Subcutaneous adipose tissue (tissue), 4 donors: ENCODE results near the gene BRSK2. TPM values are rescaled to one million over a fixed set of nuclear protein-coding genes. Genes with fewer than 3 reads are reported as not detected.

ENCODE experiments used
- CTCF ChIP-seq: fragments of 450-650 bp; IDR thresholded peaks from one replicate; pipeline ENCODE4 v1.5.1; 2016; ENCODE audit warnings: low read depth, mild to moderate bottlenecking, control low read depth, antibody characterized with exemption, moderate library complexity
- total RNA-seq, 4 donors: library from RNA; depleted of rRNA; stranded (reverse); fragments of >200 nt; gene quantifications; one replicate each; pipeline ENCODE4 v1.1.0, GENCODE V29; 2016

BRSK2 gene
- total RNA-seq, 4 donors from 2014 or later = 0.22 to 0.49 TPM; not detected in 2

- no peak for TF ChIP-seq CTCF
These were observed 98.9 kb downstream of the BRSK2 start for GRCh38 chr11:1488575-1489180.

- no peak for TF ChIP-seq CTCF
These were observed 100.9 kb downstream of the BRSK2 start for GRCh38 chr11:1490651-1491050.

- TF ChIP-seq CTCF = no peak
These were observed 101.6 kb downstream of the BRSK2 start for GRCh38 chr11:1491379-1491778.

- no peak for TF ChIP-seq CTCF
These were observed 104.0 kb downstream of the BRSK2 start for GRCh38 chr11:1493650-1494244.

- TF ChIP-seq CTCF = no peak
These were observed 104.9 kb downstream of the BRSK2 start for GRCh38 chr11:1494650-1495049.

GRCh38 chr11:1496091-1496760 lies 106.5 kb downstream of the BRSK2 start:
- no peak for TF ChIP-seq CTCF

- no peak for TF ChIP-seq CTCF
These were observed 107.0 kb downstream of the BRSK2 start for GRCh38 chr11:1496761-1497095.
